Measurements from ENCODE around the gene APOO.

DNA sequence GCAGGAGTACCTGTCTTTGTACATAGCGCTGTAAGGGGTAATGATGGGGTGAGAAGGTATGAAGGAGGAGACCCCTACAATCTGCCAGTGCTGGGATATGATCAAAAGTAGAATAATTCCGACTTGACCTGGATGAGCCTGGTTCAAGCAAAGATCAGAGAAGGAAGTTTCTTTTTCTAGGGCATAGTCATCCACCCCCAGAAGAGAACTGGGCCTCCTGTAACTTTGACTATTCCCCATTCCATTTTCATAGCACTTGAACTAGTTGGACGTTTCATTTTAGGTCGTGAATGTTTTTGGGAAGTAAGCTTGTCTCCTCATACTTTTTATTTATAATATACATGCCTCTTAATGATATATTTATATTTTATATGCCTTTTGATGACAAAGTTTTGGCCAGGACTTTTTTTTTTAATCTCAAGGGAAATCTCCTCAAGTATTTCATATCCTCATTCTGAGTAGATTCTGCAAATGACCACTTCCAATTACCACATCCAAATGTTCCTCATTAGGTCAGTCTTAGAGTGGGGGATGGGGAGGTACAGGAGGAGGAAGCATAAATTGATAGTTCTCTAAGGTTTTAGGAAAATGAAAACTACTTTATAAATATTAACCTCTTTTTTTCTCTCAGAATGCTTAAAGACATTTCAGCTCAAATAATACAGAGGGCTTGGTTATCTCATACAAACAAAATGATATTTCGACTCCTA, 3.5 kb upstream of the APOO start:
- TF ChIP-seq TAF1 (IDR thresholded peaks at IDR 0.05; ENCODE audit: low read depth, low read length) (no peak), POLR2AphosphoS5 (IDR thresholded peaks at IDR 0.05; ENCODE audit: low read depth, low read length) (no peak), POLR2A (IDR thresholded peaks at IDR 0.05; ENCODE audit: low read depth, low read length) (no peak)
